Fibroblast of the aortic adventitia (primary cell): Measurements from ENCODE around the gene NIT1. TPM values are rescaled to one million over a fixed set of nuclear protein-coding genes. Genes with fewer than 3 reads are reported as not detected.
"Not testable (repeated sequence)": the region's sequence is repeated elsewhere in the genome, so short reads cannot be mapped to it uniquely, and the experiment has no call there.

Source experiments
- DNase-seq: peaks from one replicate; pipeline ENCODE4 v3.0.0-alpha.2; 2010; ENCODE audit warnings: low read depth
- H3K4me3 ChIP-seq: 2 replicates; pipeline ENCODE4 v1.5.1; 2011; ENCODE audit warnings: low read depth, mild to moderate bottlenecking, control low read depth, low read length, moderate library complexity
- CTCF ChIP-seq: IDR thresholded peaks from 2 replicates; pipeline ENCODE4 v1.5.1; 2011; ENCODE audit warnings: mild to moderate bottlenecking, low read length, control low read depth, inconsistent platforms; ENCODE audit not compliant: insufficient read depth
- total RNA-seq: library from RNA; depleted of rRNA; stranded (reverse); fragments of >200 nt; gene quantifications from 2 replicates; pipeline ENCODE4 v1.2.3, GENCODE V29; 2012; ENCODE audit warnings: low replicate concordance

Gene NIT1
- total RNA-seq, 1 donor: 18.3 TPM

DNA sequence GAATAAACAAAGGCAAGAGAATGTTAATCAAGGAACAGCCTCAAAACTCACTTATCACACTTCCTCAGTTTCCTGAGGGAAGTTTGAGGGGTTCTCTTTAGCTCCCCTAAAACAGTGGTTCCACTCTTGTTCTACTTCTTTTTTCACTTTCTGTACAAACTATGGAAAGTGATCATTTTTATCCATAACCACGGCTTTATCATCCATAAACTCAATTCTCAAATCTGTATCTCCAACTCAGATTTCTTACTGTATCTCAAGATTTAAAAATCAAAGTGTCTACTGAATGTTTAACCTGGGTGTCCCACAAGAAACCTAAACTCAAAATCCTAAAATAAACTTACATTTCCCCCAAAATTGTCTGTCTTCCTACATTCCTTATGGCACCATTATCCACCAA, 4.0 kb upstream of the NIT1 start:
- DNase-seq: no peak
- H3K4me3 ChIP-seq: no peak overlapping the region
- no peak for TF ChIP-seq CTCF

- DNase-seq: no peak
- no peak for TF ChIP-seq CTCF
- H3K4me3 ChIP-seq: no peak overlapping the region
Measured at GRCh38 chr1:161114556-161114955, 3.3 kb upstream of the NIT1 start.

DNA sequence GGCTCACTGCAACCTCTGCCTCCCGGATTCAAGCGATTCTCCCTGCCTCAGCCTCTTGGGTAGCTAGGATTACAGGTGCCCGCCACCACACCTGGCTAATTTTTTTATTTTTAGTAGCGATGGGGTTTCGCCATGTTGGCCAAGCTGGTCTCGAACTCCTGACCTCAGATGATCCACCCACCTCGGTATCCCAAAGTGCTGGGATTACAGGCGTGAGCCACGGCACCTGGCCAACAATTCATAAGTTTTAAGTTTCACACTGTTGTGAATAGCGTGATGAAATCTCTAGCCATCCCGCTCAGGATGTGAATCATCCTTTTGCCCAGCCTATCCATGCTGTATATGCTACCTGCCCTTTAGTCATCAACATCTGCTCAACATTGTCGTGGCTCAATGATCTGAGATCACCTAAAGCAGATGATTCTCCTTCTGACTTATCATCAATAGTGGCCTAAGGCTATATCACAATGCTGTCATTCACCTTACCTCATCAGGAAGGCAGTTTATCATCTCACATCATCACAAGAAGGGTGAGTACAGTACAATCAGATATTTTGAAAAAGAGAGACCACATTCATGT, 2.7 kb upstream of the NIT1 start:
- no peak for TF ChIP-seq CTCF
- no peak overlapping the region for H3K4me3 ChIP-seq
- DNase-seq: peak; percentile 76

- H3K4me3 ChIP-seq, DNase-seq: not testable (repeated sequence)
Measured at GRCh38 chr1:161115961-161116360, 1.9 kb upstream of the NIT1 start.

GRCh38 chr1:161119092-161119903, 1.4 kb downstream of the NIT1 start:
- peak; percentile 58 for TF ChIP-seq CTCF
- H3K4me3 ChIP-seq: peak overlapping the region; percentile 89
- DNase-seq: peak; percentile 75

DNA sequence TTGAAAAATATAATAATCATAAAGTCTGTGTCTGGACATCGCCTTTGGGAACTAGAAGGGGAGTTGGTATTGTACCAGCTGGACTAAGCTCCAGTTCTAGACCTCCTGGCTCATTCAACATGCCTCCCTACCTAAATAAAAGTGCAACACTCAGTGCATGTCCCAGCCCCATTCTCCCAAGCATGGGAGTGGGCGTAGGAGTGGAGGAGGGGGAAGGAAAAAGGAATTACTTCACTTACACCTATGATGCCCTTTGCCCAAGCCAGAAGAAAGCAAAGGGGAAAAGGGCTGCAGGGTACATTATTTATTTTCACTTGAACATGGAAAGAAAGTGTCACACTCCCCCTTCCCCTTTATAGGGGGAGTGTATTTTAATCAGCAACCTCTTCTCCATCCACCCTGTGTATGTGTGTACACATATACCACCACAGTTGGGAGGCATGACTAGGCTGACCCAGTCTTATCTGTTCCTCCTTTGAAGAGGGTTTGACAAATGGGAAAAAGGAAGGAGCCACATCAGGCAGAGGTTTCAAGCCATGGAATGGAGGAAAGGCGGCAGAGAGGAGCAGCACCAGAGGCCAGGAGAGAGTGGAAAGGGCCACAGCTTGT, 3.2 kb downstream of the NIT1 start:
- no peak for TF ChIP-seq CTCF
- no peak overlapping the region for H3K4me3 ChIP-seq
- no peak for DNase-seq

- DNase-seq: no peak
- TF ChIP-seq CTCF: no peak
- no peak overlapping the region for H3K4me3 ChIP-seq
Measured at GRCh38 chr1:161121834-161122233, 3.9 kb downstream of the NIT1 start.
